Gastroesophageal sphincter (tissue), 4 donors: ENCODE data around the gene MORC1. TPM values are rescaled to one million over a fixed set of nuclear protein-coding genes. Genes with fewer than 3 reads are reported as not detected.

ENCODE experiments used
- ATAC-seq: fragments of 150-250 bp; one replicate; pipeline ENCODE4 v1.9.1; 2016; ENCODE audit warnings: mild to moderate bottlenecking, moderate library complexity
- H3K27ac ChIP-seq, 4 donors: fragments of 200-600 bp; sonication (generic) in 3 of 4; 1 replicate in 3 of 4; 2 replicates in 1 of 4; pipeline ENCODE4 v1.5.1; 2016 to 2019
- H3K27me3 ChIP-seq: fragments of 200-600 bp; sonication (generic); one replicate; pipeline ENCODE4 v1.5.1; 2019
- H3K36me3 ChIP-seq, 2 donors: fragments of 200-600 bp; sonication (generic); one replicate each; pipeline ENCODE4 v1.5.1; 2019; ENCODE audit warnings: control low read depth in 1 of 2
- H3K4me1 ChIP-seq, 3 donors: fragments of 200-600 bp; sonication (generic); 1 replicate in 2 of 3; 2 replicates in 1 of 3; pipeline ENCODE4 v1.5.1; 2016 to 2019; ENCODE audit warnings: control low read depth in 2 of 3
- H3K4me3 ChIP-seq, 2 donors: fragments of 200-600 bp; sonication (generic); one replicate each; pipeline ENCODE4 v1.5.1; 2019; ENCODE audit warnings: mild to moderate bottlenecking in 1 of 2, moderate library complexity in 1 of 2
- H3K9me3 ChIP-seq, 3 donors: fragments of 200-600 bp; sonication (generic); one replicate each; pipeline ENCODE4 v1.5.1; 2017 to 2019; ENCODE audit warnings: control low read depth in 2 of 3
- CTCF ChIP-seq, 4 experiments: fragments of 200-600 bp in 2 of 4; fragments of 450-650 bp in 2 of 4; sonication (generic) in 1 of 4; IDR thresholded peaks; one replicate each; pipeline ENCODE4 v1.5.1; 2017 to 2019; ENCODE audit warnings: antibody characterized with exemption in 4 of 4, mild to moderate bottlenecking in 2 of 4, moderate library complexity in 2 of 4
- EP300 ChIP-seq: sonication (generic); formaldehyde crosslinking; IDR thresholded peaks from one replicate; pipeline ENCODE4 v1.6.1; 2017; ENCODE audit warnings: antibody characterized with exemption, mild to moderate bottlenecking
- POLR2A ChIP-seq, 2 donors: fragments of 450-650 bp; IDR thresholded peaks; one replicate each; pipeline ENCODE4 v1.6.1; 2017; ENCODE audit warnings: antibody characterized with exemption in 2 of 2, mild to moderate bottlenecking in 2 of 2, moderate library complexity in 1 of 2
- POLR2AphosphoS5 ChIP-seq: sonication (generic); formaldehyde crosslinking; IDR thresholded peaks from one replicate; pipeline ENCODE4 v1.6.1; 2017; ENCODE audit warnings: antibody characterized with exemption
- WGBS, 2 donors: methylation state at CpG; one replicate each; pipeline ENCODE4 v1.1.5; 2018; ENCODE audit warnings: low coverage in 1 of 2; 5-methylcytosine and 5-hydroxymethylcytosine counted together
- total RNA-seq, 4 donors: library from RNA; depleted of rRNA; stranded (reverse); fragments of >200 nt; gene quantifications; one replicate each; pipeline ENCODE4 v1.1.0, GENCODE V29; 2016

The MORC1 gene
- total RNA-seq, result not detected

- TF ChIP-seq POLR2A (IDR thresholded peaks at IDR 0.05) (no peak), EP300 (no peak), CTCF (IDR thresholded peaks at IDR 0.05) (no peak), POLR2AphosphoS5 (no peak)
- Histone ChIP-seq H3K4me1 (peaks cover 0 to 10% (median 0%) of the 10 kb centered on the region in 3 donors), H3K27ac (no peak within 1 kb of the TSS), H3K36me3 (no peaks in the 10 kb centered on the region), H3K4me3 (no peak within 1 kb of the TSS), H3K9me3 (no peaks in the 10 kb centered on the region), H3K27me3 (no peaks in the 10 kb centered on the region)
- WGBS, 2 donors, result 63% methylated on average over 2 of the region's 38 CpGs; no CpG with 5 or more reads in 1 of the 2 donors
- no peak for ATAC-seq
These were observed at the start of gene MORC1 for GRCh38 chr3:109117939-109118338. Gene MORC1 (minus strand): TSS chr3:109118134. CDS start chr3:109118059, 75 bp downstream.

GRCh38 chr3:109165905-109166304 is 48.0 kb upstream of the MORC1 start:
- 84 to 92% methylated on average over 2 to 4 of the region's 4 CpGs for WGBS, 2 donors
- Histone ChIP-seq H3K36me3 (no peaks in the 10 kb centered on the region), H3K4me1 (no peaks in the 10 kb centered on the region), H3K9me3 (no peaks in the 10 kb centered on the region), H3K27me3 (no peaks in the 10 kb centered on the region), H3K4me3 (no peak overlapping the region), H3K27ac (no peak overlapping the region)
- no peak for TF ChIP-seq POLR2A (IDR thresholded peaks at IDR 0.05)
- TF ChIP-seq POLR2AphosphoS5, result no peak
- no peak for TF ChIP-seq CTCF (IDR thresholded peaks at IDR 0.05)
- ATAC-seq, result no peak

GRCh38 chr3:109161487-109162123 is 43.7 kb upstream of the MORC1 start:
- no peaks in the 10 kb centered on the region for H3K9me3 ChIP-seq
- no peaks in the 10 kb centered on the region for H3K27me3 ChIP-seq
- H3K4me3 ChIP-seq, result no peak overlapping the region
- TF ChIP-seq EP300 (no peak), POLR2AphosphoS5 (no peak), POLR2A (IDR thresholded peaks at IDR 0.05) (no peak), CTCF (IDR thresholded peaks at IDR 0.05) (no peak)
- WGBS, 2 donors, result 8 to 38% methylated on average over 2 of the region's 2 CpGs
- no peak for ATAC-seq
- H3K36me3 ChIP-seq, result no peaks in the 10 kb centered on the region
- H3K27ac ChIP-seq, result no peak overlapping the region
- no peaks in the 10 kb centered on the region for H3K4me1 ChIP-seq

- H3K4me3 ChIP-seq, result no peak overlapping the region
- TF ChIP-seq CTCF (IDR thresholded peaks at IDR 0.05) (no peak), POLR2A (IDR thresholded peaks at IDR 0.05) (no peak), EP300 (no peak), POLR2AphosphoS5 (no peak)
- 38 to 52% methylated on average over 1 of the region's 1 CpG for WGBS, 2 donors
- no peaks in the 10 kb centered on the region for H3K36me3 ChIP-seq
- no peaks in the 10 kb centered on the region for H3K9me3 ChIP-seq
- no peak overlapping the region for H3K27ac ChIP-seq
- no peaks in the 10 kb centered on the region for H3K4me1 ChIP-seq
- ATAC-seq, result no peak
- H3K27me3 ChIP-seq, result no peaks in the 10 kb centered on the region
These were observed 37.9 kb upstream of the MORC1 start for GRCh38 chr3:109155828-109156227.

GRCh38 chr3:109154979-109155378 is 37.0 kb upstream of the MORC1 start:
- H3K4me1 ChIP-seq, result no peaks in the 10 kb centered on the region
- no peaks in the 10 kb centered on the region for H3K36me3 ChIP-seq
- H3K27ac ChIP-seq, result no peak overlapping the region
- no peaks in the 10 kb centered on the region for H3K9me3 ChIP-seq
- H3K4me3 ChIP-seq, result no peak overlapping the region
- ATAC-seq, result no peak
- H3K27me3 ChIP-seq, result no peaks in the 10 kb centered on the region
- WGBS, 2 donors, result 40 to 56% methylated on average over 1 to 2 of the region's 2 CpGs
- TF ChIP-seq POLR2A (IDR thresholded peaks at IDR 0.05), result no peak
- TF ChIP-seq POLR2AphosphoS5, result no peak
- TF ChIP-seq CTCF (IDR thresholded peaks at IDR 0.05), result no peak
- no peak for TF ChIP-seq EP300
